B cell (primary cell): Measurements from ENCODE around the gene ANTXR1.

ENCODE experiments used
- EZH2 ChIP-seq: IDR thresholded peaks from 2 replicates; pipeline ENCODE4 v1.6.1; 2012; ENCODE audit warnings: borderline replicate concordance, low read depth, mild to moderate bottlenecking, moderate library complexity, low read length; ENCODE audit not compliant: insufficient read depth, poor library complexity, severe bottlenecking
- TF ChIP-seq, protein P1 (sequence below): fragments of 200-600 bp; IDR thresholded peaks from one replicate; pipeline ENCODE4 v1.8.0; 2022; ENCODE audit warnings: antibody characterized with exemption, mild to moderate bottlenecking

DNA sequence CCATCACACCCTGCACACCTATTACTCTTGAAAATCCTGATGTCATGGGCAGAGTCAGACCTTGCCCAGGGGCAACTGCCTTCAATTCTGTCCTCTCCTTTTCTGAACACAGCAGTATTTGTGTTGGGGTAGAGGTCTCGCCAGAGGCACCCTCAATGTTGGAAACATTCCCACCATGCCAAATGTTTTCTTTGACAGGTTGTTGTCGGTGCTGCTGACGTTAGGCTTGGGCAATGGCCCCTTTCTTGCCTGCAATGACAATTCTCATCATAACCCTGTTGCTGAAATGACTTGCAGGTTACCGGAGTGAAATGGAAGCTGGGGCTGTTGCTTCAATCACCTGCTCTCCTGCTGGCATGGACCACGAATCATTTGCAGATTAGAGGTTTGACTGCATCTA lies 20.6 kb upstream of the ANTXR1 start:
- TF ChIP-seq, protein P1, sequence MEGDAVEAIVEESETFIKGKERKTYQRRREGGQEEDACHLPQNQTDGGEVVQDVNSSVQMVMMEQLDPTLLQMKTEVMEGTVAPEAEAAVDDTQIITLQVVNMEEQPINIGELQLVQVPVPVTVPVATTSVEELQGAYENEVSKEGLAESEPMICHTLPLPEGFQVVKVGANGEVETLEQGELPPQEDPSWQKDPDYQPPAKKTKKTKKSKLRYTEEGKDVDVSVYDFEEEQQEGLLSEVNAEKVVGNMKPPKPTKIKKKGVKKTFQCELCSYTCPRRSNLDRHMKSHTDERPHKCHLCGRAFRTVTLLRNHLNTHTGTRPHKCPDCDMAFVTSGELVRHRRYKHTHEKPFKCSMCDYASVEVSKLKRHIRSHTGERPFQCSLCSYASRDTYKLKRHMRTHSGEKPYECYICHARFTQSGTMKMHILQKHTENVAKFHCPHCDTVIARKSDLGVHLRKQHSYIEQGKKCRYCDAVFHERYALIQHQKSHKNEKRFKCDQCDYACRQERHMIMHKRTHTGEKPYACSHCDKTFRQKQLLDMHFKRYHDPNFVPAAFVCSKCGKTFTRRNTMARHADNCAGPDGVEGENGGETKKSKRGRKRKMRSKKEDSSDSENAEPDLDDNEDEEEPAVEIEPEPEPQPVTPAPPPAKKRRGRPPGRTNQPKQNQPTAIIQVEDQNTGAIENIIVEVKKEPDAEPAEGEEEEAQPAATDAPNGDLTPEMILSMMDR: no peak
- no peak for TF ChIP-seq EZH2
